Eye (tissue), 1 donor: ENCODE data around the gene ZEB1.

Experiments
- DNase-seq: peaks from one replicate; pipeline ENCODE4 v3.0.0-alpha.2; 2015

The ZEB1 gene

GRCh38 chr10:31318854-31319601 lies at the start of gene ZEB1:
Gene ZEB1 (plus strand): TSS chr10:31319216. CDS start chr10:31319235, 19 bp downstream.
- peak; percentile 97 for DNase-seq

GRCh38 chr10:31270954-31271353 lies 48.1 kb upstream of the ZEB1 start:
- no peak for DNase-seq

DNA sequence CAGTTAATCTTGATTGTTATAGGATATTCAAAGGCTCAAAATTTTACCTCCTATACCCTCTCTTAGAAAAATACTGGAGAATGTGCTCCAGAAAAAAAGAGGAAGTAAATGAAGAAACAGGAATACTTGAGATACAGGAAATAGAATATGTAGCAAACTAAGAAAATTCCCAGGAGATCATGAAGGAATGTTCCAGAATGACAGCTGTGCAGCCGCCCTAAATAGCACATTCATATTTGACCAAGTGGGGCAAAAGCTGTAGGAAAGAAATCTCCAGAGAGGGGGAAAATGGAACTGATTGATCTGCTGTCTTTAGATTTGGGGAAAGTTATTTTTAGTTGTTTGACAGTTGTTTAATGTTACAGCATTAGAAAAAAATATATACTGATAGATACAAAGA lies 46.2 kb upstream of the ZEB1 start:
- DNase-seq = no peak

DNA sequence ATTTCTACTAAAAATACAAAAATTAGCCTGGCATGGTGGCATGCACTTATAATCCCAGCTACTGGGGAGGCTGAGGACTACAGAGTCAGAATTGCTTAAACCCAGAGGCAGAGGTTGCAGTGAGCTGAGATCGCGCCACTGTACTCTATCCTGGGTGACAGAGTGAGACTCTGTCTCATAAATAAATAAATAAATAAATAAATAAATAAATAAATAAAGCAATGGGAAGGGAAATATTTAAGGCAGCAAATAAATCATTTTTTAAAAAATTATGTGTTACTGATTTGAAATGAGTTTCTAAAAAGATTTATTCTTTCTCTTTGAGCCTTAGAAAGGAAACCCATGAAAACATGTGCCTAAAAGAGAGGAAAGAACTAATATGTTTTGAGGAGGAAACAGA lies 45.2 kb upstream of the ZEB1 start:
- no peak for DNase-seq

DNA sequence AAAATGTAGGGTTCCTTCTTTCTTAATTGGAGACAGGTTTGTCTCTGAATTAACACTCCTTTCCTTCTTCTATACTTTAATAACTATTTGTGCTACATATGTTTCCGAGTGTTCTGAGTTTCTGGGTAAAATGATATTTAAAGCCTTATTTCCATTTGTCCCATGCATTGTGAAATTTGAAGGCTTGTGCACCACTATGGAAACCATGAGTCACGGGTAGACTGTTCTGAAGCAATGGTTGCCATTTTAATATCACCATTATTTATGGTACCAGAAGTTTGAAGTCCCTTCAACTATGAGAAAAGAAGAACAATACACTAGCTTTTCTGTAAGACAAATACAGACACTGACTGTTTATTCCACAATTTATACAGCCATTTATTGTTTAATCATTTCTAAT lies 44.7 kb upstream of the ZEB1 start:
- DNase-seq = no peak

- DNase-seq = no peak
Observed at GRCh38 chr10:31278279-31278941, 40.6 kb upstream of the ZEB1 start.

GRCh38 chr10:31280972-31281371 lies 38.0 kb upstream of the ZEB1 start:
- no peak for DNase-seq

GRCh38 chr10:31288001-31288400 lies 31.0 kb upstream of the ZEB1 start:
- DNase-seq = no peak

DNA sequence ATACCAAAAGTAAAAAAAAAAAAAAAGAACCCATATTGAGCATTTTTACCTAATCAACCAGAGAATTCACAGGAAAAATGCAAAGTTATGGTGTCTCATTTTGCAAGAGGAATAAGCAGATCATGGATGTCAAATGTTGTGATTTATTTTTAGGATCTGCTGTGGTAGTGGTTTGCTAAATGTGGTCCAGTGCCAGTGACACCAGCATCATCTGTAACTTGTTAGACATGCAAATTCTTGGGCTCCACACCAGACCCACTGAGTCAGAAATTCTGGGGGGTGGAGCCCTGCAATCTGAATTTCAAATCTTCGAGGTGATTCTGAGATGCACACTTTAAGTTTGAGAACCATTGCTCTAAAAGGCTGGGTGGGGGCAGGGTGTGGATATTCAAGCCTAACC lies 30.1 kb upstream of the ZEB1 start:
- no peak for DNase-seq

GRCh38 chr10:31290386-31290785 lies 28.6 kb upstream of the ZEB1 start:
- DNase-seq = no peak

DNA sequence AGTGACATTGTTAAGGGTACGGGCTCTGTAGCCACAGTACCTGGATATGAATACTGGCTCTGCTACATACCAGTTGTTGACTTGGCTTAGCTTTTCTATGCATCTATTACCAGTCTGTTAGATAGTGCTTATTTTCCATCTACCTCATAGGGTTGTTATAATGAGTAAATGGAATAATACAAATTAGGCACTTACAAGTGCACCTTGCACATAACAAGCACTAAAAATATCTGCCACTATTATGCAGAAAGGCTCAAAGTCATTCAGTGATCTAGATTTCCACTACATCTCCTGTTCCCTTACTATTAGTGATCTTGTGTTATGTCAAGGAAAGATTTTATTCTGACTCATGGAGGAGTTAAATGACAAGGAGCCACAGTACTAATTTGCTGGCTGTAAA lies 27.9 kb upstream of the ZEB1 start:
- no peak for DNase-seq

DNA sequence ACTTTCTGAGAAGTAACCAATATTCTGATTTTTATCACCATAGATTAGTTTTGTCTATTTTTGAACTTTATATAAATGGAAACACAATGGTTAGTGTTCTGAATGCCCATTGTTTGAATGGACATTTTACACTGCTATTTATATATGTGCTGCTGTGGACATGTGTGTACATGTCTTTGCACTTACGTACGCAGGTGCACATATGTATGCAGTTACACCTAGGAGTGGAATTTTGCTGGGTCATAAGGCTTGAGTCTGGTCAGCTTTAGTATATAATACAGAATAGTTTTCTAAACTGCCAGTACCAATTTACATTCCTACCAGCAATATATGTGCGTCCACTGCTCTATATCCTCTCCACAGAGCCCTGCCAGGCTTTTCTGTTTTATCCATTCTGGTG lies 24.5 kb upstream of the ZEB1 start:
- DNase-seq = no peak

DNA sequence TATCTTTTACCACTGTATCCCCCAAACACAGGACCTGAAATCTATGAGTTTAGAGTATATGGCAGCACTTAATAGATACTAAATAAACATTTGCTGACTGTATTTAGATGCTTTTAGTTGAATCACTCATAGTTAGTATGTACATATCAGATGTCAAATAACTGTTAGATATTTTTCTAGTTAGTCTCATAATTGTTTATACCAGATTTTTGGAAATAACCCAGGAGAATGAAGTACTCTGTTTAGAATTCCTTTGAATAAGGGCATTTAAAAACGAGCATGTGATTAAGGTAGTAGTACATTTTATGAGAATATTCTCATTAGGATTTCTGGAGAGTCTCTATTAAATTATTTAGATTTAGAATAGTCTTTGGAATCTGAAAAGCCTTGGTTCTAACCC lies 22.3 kb upstream of the ZEB1 start:
- no peak for DNase-seq

GRCh38 chr10:31299119-31299518 lies 19.9 kb upstream of the ZEB1 start:
- no peak for DNase-seq

GRCh38 chr10:31303212-31303611 lies 15.8 kb upstream of the ZEB1 start:
- DNase-seq = no peak

DNA sequence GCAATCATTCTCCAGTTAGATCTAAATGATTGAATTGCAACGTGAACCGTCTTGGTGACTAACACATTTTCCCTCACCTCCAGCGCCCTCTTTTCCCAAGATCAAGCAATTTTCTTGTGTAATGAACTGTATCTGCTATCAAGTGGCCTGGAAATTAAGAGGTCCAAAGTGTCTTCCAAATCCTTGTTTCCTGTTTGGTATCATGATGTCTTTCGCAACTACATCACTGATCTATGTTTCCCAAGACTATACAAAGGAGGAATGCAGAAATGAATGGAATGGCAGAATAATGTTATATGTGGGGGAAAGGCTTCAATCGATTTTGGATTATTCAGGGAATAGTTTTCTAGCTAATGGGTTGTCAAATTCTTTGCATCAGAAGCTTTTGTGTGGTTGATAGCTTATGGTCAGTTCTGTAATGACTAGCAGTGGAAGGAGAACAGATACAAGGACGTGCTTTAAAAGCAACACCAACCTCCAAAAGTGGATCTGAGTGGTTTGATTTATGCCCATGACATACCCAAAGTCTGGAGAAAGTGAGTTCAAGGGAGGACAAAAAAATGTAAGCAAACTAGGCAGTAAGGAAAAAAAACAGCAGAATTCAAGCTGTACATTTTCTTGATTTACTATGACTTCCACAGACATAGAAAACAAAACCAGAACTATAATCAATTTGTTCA lies 14.6 kb upstream of the ZEB1 start:
- peak; percentile 26 for DNase-seq

- DNase-seq = no peak
Observed at GRCh38 chr10:31313396-31313795, 5.6 kb upstream of the ZEB1 start.

DNA sequence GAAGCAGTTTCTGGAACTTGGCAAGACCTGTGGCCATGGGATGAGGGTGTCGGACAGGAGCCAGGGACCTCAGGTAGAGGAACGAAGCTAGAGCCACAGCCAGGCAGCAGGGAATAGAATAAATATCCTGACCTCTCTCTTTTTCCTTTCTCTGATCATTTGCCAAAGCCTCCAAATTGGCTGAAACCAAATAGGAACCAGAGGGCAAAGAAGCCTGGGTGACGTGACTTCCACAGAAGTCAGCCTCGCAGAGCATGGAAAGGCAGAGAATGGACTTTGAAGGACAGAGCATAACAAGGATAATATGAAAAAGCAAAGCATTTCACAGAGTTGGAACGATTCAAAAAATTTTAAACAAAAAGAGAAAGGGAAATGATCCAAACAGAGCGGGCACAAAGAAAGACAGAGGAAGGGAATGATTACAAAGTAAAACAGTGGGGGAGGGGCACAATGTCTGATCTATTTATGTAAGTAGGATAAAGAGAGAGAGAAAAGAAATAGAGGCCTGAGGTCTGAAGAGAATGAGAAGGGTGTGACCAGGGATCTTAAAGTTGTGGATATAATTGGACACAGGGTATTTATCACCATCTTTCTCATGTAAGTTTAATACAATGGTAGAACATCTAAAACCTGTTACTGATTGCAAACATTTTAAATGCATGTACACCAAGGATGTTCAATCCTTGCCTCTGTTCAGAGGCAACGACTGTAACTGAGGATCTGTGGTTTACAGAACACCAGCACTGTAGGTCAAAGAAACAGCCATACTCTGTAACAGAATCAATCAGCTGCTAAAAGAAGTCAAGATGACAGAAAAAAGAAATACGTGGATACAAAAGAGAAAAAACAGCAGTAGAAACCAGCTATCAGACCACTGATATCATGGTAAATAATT lies 4.5 kb upstream of the ZEB1 start:
- no peak for DNase-seq

DNA sequence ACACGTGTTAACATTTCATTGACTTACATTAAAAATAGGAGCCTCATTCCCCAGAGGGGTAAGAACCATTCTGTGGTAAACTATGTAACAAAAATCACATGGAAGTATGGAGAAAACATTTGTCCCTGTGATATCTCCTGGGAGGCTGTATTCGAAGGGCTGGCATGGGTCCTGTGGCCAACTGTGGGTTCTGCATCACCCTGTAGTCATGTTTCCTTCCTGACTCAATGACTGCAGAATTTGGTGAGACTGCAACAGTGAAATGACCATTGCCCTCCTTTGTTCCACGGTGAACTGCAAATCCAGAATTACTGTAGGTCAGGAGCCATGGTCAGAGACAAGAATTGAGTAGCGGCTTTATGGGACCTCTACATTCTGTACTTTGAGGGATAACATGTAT lies 3.6 kb upstream of the ZEB1 start:
- DNase-seq = no peak

- DNase-seq = no peak
Observed at GRCh38 chr10:31317171-31317570, 1.8 kb upstream of the ZEB1 start.

DNA sequence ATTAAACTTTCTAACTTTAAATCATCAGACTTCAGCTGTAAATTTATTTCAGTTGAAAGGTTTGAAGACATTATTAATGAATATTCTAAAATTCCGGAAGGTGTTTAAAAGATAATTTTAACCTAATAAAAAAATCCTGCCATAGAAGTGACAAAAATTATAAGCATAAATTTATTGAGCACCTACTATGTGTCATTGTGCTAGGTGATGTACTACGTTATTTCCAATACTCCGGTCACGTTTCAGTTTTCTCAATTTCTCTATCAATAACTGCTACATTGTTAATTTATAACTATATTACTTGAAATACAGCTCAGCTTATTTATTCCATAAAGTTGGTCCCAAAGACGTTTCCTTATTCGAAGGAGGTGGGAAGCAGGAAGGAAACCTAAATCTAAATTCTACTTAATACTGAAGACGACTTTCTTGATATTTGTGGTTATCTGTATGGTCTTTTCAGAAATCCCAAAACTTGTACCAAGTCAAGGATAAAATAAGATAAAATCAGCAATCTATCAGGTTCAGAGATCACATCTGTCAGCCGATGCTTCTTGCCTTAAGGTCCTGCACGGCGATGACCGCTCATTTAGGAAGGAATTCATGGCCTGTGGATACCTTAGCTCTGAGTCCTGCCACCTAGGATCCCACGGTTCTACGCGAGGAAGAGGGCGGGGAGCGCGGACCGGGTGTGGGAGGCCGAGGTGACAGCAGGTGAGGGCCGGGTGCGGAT lies 1.2 kb upstream of the ZEB1 start:
- no peak for DNase-seq

DNA sequence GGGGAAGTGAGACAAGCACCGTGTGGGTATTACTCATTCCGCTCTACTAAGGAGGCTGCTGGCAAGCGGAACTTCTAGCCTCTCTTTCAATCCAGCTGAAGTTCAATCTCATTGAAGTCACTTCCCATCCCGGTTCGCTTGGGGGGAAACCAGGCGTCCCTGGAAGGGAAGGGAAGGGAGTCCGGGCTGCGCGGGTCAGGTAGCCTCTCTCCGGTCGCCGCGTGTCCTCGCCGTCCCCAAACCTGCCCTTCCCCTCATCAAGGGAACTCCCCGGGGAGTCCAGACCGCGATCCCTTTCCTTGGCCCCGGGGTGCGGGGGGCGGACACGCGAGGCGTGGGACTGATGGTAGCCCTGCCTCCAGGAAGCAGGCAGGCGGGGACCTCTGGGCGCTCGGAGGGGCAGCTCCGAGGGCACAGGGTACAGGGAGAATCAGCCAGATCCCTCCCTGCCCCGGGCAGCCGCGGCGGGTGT lies 598 bp upstream of the ZEB1 start:
- DNase-seq = peak; percentile 68
